Astrocyte (in vitro differentiated cells and primary cell): ENCODE measurements around the gene KPNA3. TPM values are rescaled to one million over a fixed set of nuclear protein-coding genes. Genes with fewer than 3 reads are reported as not detected.
A peak's percentile ranks its signal among the peaks of the same experiment; 100 is the strongest.

ENCODE experiments used
- DNase-seq: peaks from one replicate; pipeline ENCODE4 v3.0.0-alpha.2; 2010; ENCODE audit warnings: low read depth
- FAIRE-seq: peaks from 2 replicates; lab custom pipeline; 2011; peaks lifted over from hg19 to GRCh38; lab: Jason Lieb, UNC
- H2AFZ ChIP-seq: 2 replicates; pipeline ENCODE4 v1.6.0; 2012; ENCODE audit warnings: low read depth, low read length, inconsistent platforms
- H3K27ac ChIP-seq: 2 replicates; pipeline ENCODE4 v1.5.1; 2011; ENCODE audit warnings: low read depth, low read length, inconsistent platforms
- H3K27me3 ChIP-seq: 2 replicates; pipeline ENCODE4 v1.6.0; 2011; ENCODE audit warnings: low read length, inconsistent platforms; ENCODE audit not compliant: insufficient read depth
- H3K36me3 ChIP-seq: 2 replicates; pipeline ENCODE4 v1.5.1; 2011; ENCODE audit warnings: low read length, inconsistent platforms; ENCODE audit not compliant: insufficient read depth
- H3K4me1 ChIP-seq: 2 replicates; pipeline ENCODE4 v1.5.1; 2011; ENCODE audit warnings: low read length, inconsistent platforms; ENCODE audit not compliant: insufficient read depth
- H3K4me2 ChIP-seq: 2 replicates; pipeline ENCODE4 v1.6.0; 2012; ENCODE audit warnings: low read length, inconsistent platforms
- H3K4me3 ChIP-seq: 2 replicates; pipeline ENCODE4 v1.5.1; 2011; ENCODE audit warnings: low read depth, mild to moderate bottlenecking, low read length, inconsistent platforms; ENCODE audit not compliant: insufficient read depth
- H3K79me2 ChIP-seq: 2 replicates; pipeline ENCODE4 v1.6.0; 2012; ENCODE audit warnings: mild to moderate bottlenecking, low read length, inconsistent platforms; ENCODE audit not compliant: insufficient read depth
- H3K9ac ChIP-seq: 2 replicates; pipeline ENCODE4 v1.6.0; 2012; ENCODE audit warnings: mild to moderate bottlenecking, low read length, inconsistent platforms
- H3K9me3 ChIP-seq: 2 replicates; pipeline ENCODE4 v1.5.1; 2012; ENCODE audit warnings: low read depth, mild to moderate bottlenecking, low read length, inconsistent platforms; ENCODE audit not compliant: insufficient read depth
- H4K20me1 ChIP-seq: 2 replicates; pipeline ENCODE4 v1.6.0; 2012; ENCODE audit warnings: low read length, inconsistent platforms; ENCODE audit not compliant: insufficient read depth
- H3K27ac Mint-ChIP-seq: one replicate; pipeline ENCODE4 v1.8.0; 2021; ENCODE audit warnings: mild to moderate bottlenecking, mixed read lengths; ENCODE audit not compliant: unreplicated experiment
- H3K27me3 Mint-ChIP-seq: one replicate; pipeline ENCODE4 v1.8.0; 2021; ENCODE audit warnings: low read depth, mixed read lengths; ENCODE audit not compliant: unreplicated experiment
- H3K36me3 Mint-ChIP-seq: one replicate; pipeline ENCODE4 v1.8.0; 2021; ENCODE audit warnings: low read depth, mixed read lengths; ENCODE audit not compliant: unreplicated experiment
- H3K4me1 Mint-ChIP-seq: one replicate; pipeline ENCODE4 v1.8.0; 2021; ENCODE audit warnings: low read depth, mixed read lengths; ENCODE audit not compliant: unreplicated experiment
- H3K4me3 Mint-ChIP-seq: one replicate; pipeline ENCODE4 v1.8.0; 2021; ENCODE audit warnings: mild to moderate bottlenecking, moderate library complexity, mixed read lengths; ENCODE audit not compliant: unreplicated experiment
- H3K9me3 Mint-ChIP-seq: one replicate; pipeline ENCODE4 v1.8.0; 2021; ENCODE audit warnings: mild to moderate bottlenecking, mixed read lengths; ENCODE audit not compliant: unreplicated experiment
- CTCF ChIP-seq: IDR thresholded peaks from 2 replicates; pipeline ENCODE4 v1.5.1; 2011; ENCODE audit warnings: low read depth, mild to moderate bottlenecking, inconsistent platforms, low read length, moderate library complexity; ENCODE audit not compliant: insufficient read depth
- EZH2 ChIP-seq: IDR thresholded peaks from 2 replicates; pipeline ENCODE4 v1.6.1; 2012; ENCODE audit warnings: mild to moderate bottlenecking, low read length, inconsistent platforms; ENCODE audit not compliant: insufficient read depth
- total RNA-seq: library from RNA; stranded (reverse); gene quantifications from 2 replicates; pipeline ENCODE4 v1.2.1, GENCODE V29; 2021

KPNA3 gene
- total RNA-seq, 1 donor from 2014 or later: 62.0 TPM

GRCh38 chr13:49654011-49654410 is 138.5 kb downstream of the KPNA3 start:
- H3K4me2 ChIP-seq: no peak overlapping the region
- DNase-seq (no peak), FAIRE-seq (no peak)
- no peaks in the 10 kb centered on the region for H3K4me1 ChIP-seq
- no peak overlapping the region for H3K4me3 ChIP-seq
- Mint-ChIP-seq H3K9me3 (no peaks in the 10 kb centered on the region), H3K4me3 (no peak overlapping the region), H3K4me1 (no peaks in the 10 kb centered on the region), H3K27ac (no peak overlapping the region), H3K27me3 (no peaks in the 10 kb centered on the region), H3K36me3 (peaks cover 12% of the 10 kb centered on the region)
- H3K9me3 ChIP-seq: no peaks in the 10 kb centered on the region
- no peaks in the 10 kb centered on the region for H3K27me3 ChIP-seq
- H2AFZ ChIP-seq: no peak overlapping the region
- no peak overlapping the region for H3K27ac ChIP-seq
- no peaks in the 10 kb centered on the region for H3K36me3 ChIP-seq
- H3K9ac ChIP-seq: no peak overlapping the region
- H3K79me2 ChIP-seq: no peaks in the 10 kb centered on the region
- no peaks in the 10 kb centered on the region for H4K20me1 ChIP-seq
- TF ChIP-seq EZH2 (no peak), CTCF (no peak)

GRCh38 chr13:49653478-49653877 is 139.0 kb downstream of the KPNA3 start:
- Histone ChIP-seq H3K36me3 (no peaks in the 10 kb centered on the region), H3K4me3 (no peak overlapping the region), H3K27me3 (no peaks in the 10 kb centered on the region), H3K9ac (no peak overlapping the region), H3K4me1 (no peaks in the 10 kb centered on the region), H4K20me1 (no peaks in the 10 kb centered on the region), H3K79me2 (no peaks in the 10 kb centered on the region), H3K4me2 (no peak overlapping the region), H2AFZ (no peak overlapping the region), H3K9me3 (no peaks in the 10 kb centered on the region), H3K27ac (no peak overlapping the region)
- TF ChIP-seq EZH2 (no peak), CTCF (no peak)
- FAIRE-seq: no peak
- H3K27me3 Mint-ChIP-seq: no peaks in the 10 kb centered on the region
- no peak for DNase-seq
- H3K27ac Mint-ChIP-seq: no peak overlapping the region
- H3K4me3 Mint-ChIP-seq: no peak overlapping the region
- peaks cover 12% of the 10 kb centered on the region for H3K36me3 Mint-ChIP-seq
- H3K4me1 Mint-ChIP-seq: no peaks in the 10 kb centered on the region
- H3K9me3 Mint-ChIP-seq: no peaks in the 10 kb centered on the region

GRCh38 chr13:49652355-49653305 is 139.9 kb downstream of the KPNA3 start:
- Mint-ChIP-seq H3K36me3 (peaks cover 7% of the 10 kb centered on the region), H3K27ac (no peak overlapping the region), H3K4me3 (no peak overlapping the region), H3K4me1 (no peaks in the 10 kb centered on the region), H3K27me3 (no peaks in the 10 kb centered on the region), H3K9me3 (no peaks in the 10 kb centered on the region)
- DNase-seq: no peak
- Histone ChIP-seq H3K4me2 (no peak overlapping the region), H3K27ac (no peak overlapping the region), H3K27me3 (no peaks in the 10 kb centered on the region), H2AFZ (no peak overlapping the region), H3K4me3 (no peak overlapping the region), H3K79me2 (no peaks in the 10 kb centered on the region), H4K20me1 (no peaks in the 10 kb centered on the region), H3K36me3 (no peaks in the 10 kb centered on the region), H3K4me1 (no peaks in the 10 kb centered on the region), H3K9me3 (no peaks in the 10 kb centered on the region), H3K9ac (no peak overlapping the region)
- TF ChIP-seq EZH2 (no peak), CTCF (peak; percentile 24)
- no peak for FAIRE-seq
